Measurements from ENCODE around the gene TMEM25. TPM values are rescaled to one million over a fixed set of nuclear protein-coding genes. Genes with fewer than 3 reads are reported as not detected.
A peak's percentile ranks its signal among the peaks of the same experiment; 100 is the strongest.

TMEM25 gene
- total RNA-seq, 1 experiment from 2014 or later, result 13.2 TPM

DNA sequence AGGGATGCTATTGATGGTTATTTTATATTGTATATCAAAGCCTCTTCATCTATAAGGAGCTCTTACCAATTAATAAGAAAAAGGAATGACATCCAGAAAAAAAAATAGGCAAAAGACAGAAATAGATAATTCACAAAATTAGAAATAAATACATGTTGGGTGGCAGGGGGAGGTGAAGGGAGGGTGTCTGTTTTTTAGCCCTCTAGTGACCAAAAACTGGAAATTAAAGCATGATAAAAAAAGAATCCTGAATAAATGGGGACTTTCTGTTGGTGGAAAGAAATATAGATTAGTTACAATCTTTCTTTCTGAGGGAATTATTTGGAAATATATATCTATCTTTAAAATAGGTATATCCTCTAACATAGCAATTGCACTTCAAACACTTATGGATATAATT lies 45.7 kb upstream of the TMEM25 start:
- H3K36me3 ChIP-seq (ENCODE audit: insufficient read depth, low read length, poor library complexity, severe bottlenecking), result peaks cover 89% of the 10 kb centered on the region
- no peak for TF ChIP-seq EZH2 (IDR thresholded peaks at IDR 0.05; ENCODE audit: borderline replicate concordance, low read depth, low read length, poor library complexity, severe bottlenecking)
- TF ChIP-seq, protein P1, sequence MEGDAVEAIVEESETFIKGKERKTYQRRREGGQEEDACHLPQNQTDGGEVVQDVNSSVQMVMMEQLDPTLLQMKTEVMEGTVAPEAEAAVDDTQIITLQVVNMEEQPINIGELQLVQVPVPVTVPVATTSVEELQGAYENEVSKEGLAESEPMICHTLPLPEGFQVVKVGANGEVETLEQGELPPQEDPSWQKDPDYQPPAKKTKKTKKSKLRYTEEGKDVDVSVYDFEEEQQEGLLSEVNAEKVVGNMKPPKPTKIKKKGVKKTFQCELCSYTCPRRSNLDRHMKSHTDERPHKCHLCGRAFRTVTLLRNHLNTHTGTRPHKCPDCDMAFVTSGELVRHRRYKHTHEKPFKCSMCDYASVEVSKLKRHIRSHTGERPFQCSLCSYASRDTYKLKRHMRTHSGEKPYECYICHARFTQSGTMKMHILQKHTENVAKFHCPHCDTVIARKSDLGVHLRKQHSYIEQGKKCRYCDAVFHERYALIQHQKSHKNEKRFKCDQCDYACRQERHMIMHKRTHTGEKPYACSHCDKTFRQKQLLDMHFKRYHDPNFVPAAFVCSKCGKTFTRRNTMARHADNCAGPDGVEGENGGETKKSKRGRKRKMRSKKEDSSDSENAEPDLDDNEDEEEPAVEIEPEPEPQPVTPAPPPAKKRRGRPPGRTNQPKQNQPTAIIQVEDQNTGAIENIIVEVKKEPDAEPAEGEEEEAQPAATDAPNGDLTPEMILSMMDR (conservative IDR thresholded peaks at IDR 0.05; ENCODE audit: low read depth, low read length), result no peak; the same call in 1 of the 2 replicates
- no peaks in the 10 kb centered on the region for H3K4me1 ChIP-seq (ENCODE audit: insufficient read depth, low read length, poor library complexity, severe bottlenecking)
- DNase-seq (ENCODE audit: low spot score), result no peak
- intact Hi-C loops (cut with micrococcal nuclease; ENCODE audit: unreplicated experiment), result loop anchor here (5.0 to 10.0 kb wide), 5 partner anchors 48 to 333 kb away; partner anchors contain the start of genes ATP5MG, KMT2A and SCN4B
- no TSS peak for BruUV-seq (replicated peaks)
- no peak overlapping the region for H3K27ac ChIP-seq (ENCODE audit: low read depth, low read length, poor library complexity, severe bottlenecking)
- H3K27me3 ChIP-seq (replicated peaks; ENCODE audit: insufficient read depth, low read depth, low read length, poor library complexity), result no peaks in the 10 kb centered on the region
- no peaks in the 10 kb centered on the region for H3K9me3 ChIP-seq (ENCODE audit: low read depth, low read length, poor library complexity, severe bottlenecking)
- ChIA-PET POLR2A (ENCODE audit: low non-redundant PET) (no interaction called here), CTCF (no interaction called here)
- no peak overlapping the region for H3K4me3 ChIP-seq (ENCODE audit: low read depth, low read length, poor library complexity, severe bottlenecking)

DNA sequence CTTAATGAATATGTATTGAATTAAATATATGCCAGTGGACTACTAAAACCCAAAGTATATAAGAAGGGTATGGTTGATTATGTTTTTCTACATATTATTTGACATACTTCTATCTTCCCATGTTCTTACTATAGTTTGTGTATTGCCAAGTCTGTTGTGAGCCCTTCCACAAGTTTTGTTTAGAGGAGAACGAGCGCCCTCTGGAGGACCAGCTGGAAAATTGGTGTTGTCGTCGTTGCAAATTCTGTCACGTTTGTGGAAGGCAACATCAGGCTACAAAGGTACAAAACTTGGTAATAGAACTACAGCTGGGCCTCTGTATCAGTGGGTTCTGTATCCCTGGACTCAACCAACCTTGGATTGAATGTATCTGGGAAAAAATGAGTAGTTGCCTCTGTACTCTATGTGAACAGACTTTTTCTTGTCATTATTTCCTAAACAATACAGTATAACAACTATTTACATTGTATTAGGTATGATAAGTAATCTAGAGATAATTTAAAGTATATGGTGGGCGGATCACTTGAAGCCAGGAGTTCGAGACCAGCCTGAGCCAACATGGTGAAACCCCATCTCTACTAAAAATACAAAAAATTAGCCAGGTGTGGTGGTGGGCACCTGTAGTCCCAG lies 42.4 kb upstream of the TMEM25 start:
- no peaks in the 10 kb centered on the region for H3K9me3 ChIP-seq (ENCODE audit: low read depth, low read length, poor library complexity, severe bottlenecking)
- no peak overlapping the region for H3K4me3 ChIP-seq (ENCODE audit: low read depth, low read length, poor library complexity, severe bottlenecking)
- intact Hi-C loops (cut with micrococcal nuclease; ENCODE audit: unreplicated experiment), result loop anchor here (1.0 to 10.0 kb wide), 6 partner anchors 51 to 336 kb away; partner anchors contain the start of genes ATP5MG, KMT2A and SCN4B
- ChIA-PET POLR2A (ENCODE audit: low non-redundant PET) (no interaction called here), CTCF (interaction anchor here (0.7 kb wide), 1 partner anchor 35 kb away, joined by 4 read pairs; no protein-coding TSS in a partner anchor)
- peak; percentile 83 for DNase-seq (ENCODE audit: low spot score)
- no peak for TF ChIP-seq EZH2 (IDR thresholded peaks at IDR 0.05; ENCODE audit: borderline replicate concordance, low read depth, low read length, poor library complexity, severe bottlenecking)
- TF ChIP-seq, protein P1 (conservative IDR thresholded peaks at IDR 0.05; ENCODE audit: low read depth, low read length), result peak; percentile 97
- no peaks in the 10 kb centered on the region for H3K27me3 ChIP-seq (replicated peaks; ENCODE audit: insufficient read depth, low read depth, low read length, poor library complexity)
- H3K4me1 ChIP-seq (ENCODE audit: insufficient read depth, low read length, poor library complexity, severe bottlenecking), result no peaks in the 10 kb centered on the region
- no peak overlapping the region for H3K27ac ChIP-seq (ENCODE audit: low read depth, low read length, poor library complexity, severe bottlenecking)
- peaks cover 91% of the 10 kb centered on the region for H3K36me3 ChIP-seq (ENCODE audit: insufficient read depth, low read length, poor library complexity, severe bottlenecking)
- BruUV-seq (replicated peaks), result no TSS peak

DNA sequence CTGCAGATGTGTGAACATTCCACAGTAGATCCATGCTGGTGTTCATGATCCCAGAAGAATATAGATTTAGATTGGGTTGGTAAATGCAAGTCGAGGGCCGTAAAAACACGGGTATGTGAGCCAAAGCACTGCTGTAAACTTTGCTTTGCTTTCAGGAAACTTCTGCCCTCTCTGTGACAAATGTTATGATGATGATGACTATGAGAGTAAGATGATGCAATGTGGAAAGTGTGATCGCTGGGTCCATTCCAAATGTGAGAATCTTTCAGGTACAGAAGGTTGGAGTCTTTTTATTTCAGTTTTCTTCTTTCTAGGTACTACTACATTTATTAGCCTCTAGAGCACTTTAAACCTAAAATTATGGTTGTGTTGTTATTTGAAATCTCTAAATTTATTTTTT lies 40.0 kb upstream of the TMEM25 start:
- TF ChIP-seq, protein P1 (conservative IDR thresholded peaks at IDR 0.05; ENCODE audit: low read depth, low read length), result no peak
- Histone ChIP-seq H3K27me3 (replicated peaks; ENCODE audit: insufficient read depth, low read depth, low read length, poor library complexity) (no peaks in the 10 kb centered on the region), H3K36me3 (ENCODE audit: insufficient read depth, low read length, poor library complexity, severe bottlenecking) (peaks cover 92% of the 10 kb centered on the region), H3K27ac (ENCODE audit: low read depth, low read length, poor library complexity, severe bottlenecking) (no peak overlapping the region), H3K4me3 (ENCODE audit: low read depth, low read length, poor library complexity, severe bottlenecking) (no peak overlapping the region), H3K9me3 (ENCODE audit: low read depth, low read length, poor library complexity, severe bottlenecking) (no peaks in the 10 kb centered on the region), H3K4me1 (ENCODE audit: insufficient read depth, low read length, poor library complexity, severe bottlenecking) (no peaks in the 10 kb centered on the region)
- no TSS peak for BruUV-seq (replicated peaks)
- DNase-seq (ENCODE audit: low spot score), result no peak
- ChIA-PET POLR2A (ENCODE audit: low non-redundant PET) (no interaction called here), CTCF (no interaction called here)
- intact Hi-C loops (cut with micrococcal nuclease; ENCODE audit: unreplicated experiment), result no loop called here
